Measurements from ENCODE around the gene SLC30A10.

DNA sequence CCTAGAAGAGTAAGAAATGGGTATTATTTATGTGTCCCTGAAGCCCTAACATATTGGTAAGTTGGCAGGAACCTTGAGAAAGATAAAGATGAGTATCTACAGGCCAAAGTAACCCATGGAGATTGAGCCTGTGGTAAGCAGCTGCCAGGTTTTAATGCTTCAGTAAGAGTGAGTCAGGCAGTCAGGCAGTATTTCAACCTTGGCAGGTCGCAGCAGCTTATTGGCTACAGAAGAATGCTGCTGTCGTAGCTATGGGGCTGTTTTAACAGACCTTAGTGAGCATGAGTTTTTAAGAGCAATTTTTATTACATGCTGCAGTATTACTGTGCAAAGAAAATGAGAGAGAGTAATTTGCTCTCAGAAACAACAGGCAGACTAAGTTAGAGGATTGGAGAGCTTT is 10.3 kb upstream of the SLC30A10 start:
- TF ChIP-seq, protein P1, sequence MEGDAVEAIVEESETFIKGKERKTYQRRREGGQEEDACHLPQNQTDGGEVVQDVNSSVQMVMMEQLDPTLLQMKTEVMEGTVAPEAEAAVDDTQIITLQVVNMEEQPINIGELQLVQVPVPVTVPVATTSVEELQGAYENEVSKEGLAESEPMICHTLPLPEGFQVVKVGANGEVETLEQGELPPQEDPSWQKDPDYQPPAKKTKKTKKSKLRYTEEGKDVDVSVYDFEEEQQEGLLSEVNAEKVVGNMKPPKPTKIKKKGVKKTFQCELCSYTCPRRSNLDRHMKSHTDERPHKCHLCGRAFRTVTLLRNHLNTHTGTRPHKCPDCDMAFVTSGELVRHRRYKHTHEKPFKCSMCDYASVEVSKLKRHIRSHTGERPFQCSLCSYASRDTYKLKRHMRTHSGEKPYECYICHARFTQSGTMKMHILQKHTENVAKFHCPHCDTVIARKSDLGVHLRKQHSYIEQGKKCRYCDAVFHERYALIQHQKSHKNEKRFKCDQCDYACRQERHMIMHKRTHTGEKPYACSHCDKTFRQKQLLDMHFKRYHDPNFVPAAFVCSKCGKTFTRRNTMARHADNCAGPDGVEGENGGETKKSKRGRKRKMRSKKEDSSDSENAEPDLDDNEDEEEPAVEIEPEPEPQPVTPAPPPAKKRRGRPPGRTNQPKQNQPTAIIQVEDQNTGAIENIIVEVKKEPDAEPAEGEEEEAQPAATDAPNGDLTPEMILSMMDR (conservative IDR thresholded peaks at IDR 0.05 in 1 of 2, IDR thresholded peaks at IDR 0.05 in 1 of 2; ENCODE audit: extremely low read depth in 1 of 2, insufficient read depth in 1 of 2, low read depth in 1 of 2, low read length in 2 of 2), result no peak
- no peak for TF ChIP-seq EZH2 (IDR thresholded peaks at IDR 0.05; ENCODE audit: borderline replicate concordance, low read length)
